Tibial nerve (tissue), 4 donors: ENCODE results near the gene CARD16.
"Not testable (repeated sequence)": the region's sequence is repeated elsewhere in the genome, so short reads cannot be mapped to it uniquely, and the experiment has no call there.

Source experiments
- CTCF ChIP-seq, 5 experiments: fragments of 200-600 bp in 3 of 5; fragments of 450-650 bp in 2 of 5; sonication (generic) in 3 of 5; IDR thresholded peaks; one replicate each; pipeline ENCODE4 v1.5.1; 2016 to 2019; ENCODE audit warnings: antibody characterized with exemption in 5 of 5, mild to moderate bottlenecking in 3 of 5, moderate library complexity in 2 of 5
- EP300 ChIP-seq, 2 donors: sonication (generic); formaldehyde crosslinking; IDR thresholded peaks; one replicate each; pipeline ENCODE4 v1.6.1; 2017; ENCODE audit warnings: antibody characterized with exemption in 2 of 2, mild to moderate bottlenecking in 1 of 2

- TF ChIP-seq CTCF, EP300 (IDR thresholded peaks at IDR 0.05): not testable (repeated sequence)
Observed at GRCh38 chr11:105069749-105070148, 24.6 kb upstream of the CARD16 start.
